OCI-LY1 (cell line): ENCODE measurements around the gene NIPAL1.
A peak's percentile ranks its signal among the peaks of the same experiment; 100 is the strongest.

Source experiments
- EZH2 ChIP-seq: fragments of 200-600 bp; sonication (generic), shearing (Covaris generic); IDR thresholded peaks from 2 replicates; pipeline ENCODE4 v1.8.0; 2017; ENCODE audit warnings: borderline replicate concordance, mixed run types, mild to moderate bottlenecking, antibody characterized with exemption, low read length, moderate library complexity, mixed read lengths
- TF ChIP-seq, protein P1 (sequence below): fragments of 200-600 bp; sonication (generic), shearing (Covaris generic); IDR thresholded peaks from 2 replicates; pipeline ENCODE4 v1.5.1; 2017; ENCODE audit warnings: mild to moderate bottlenecking, antibody characterized with exemption, low read length, moderate library complexity, mixed read lengths

DNA sequence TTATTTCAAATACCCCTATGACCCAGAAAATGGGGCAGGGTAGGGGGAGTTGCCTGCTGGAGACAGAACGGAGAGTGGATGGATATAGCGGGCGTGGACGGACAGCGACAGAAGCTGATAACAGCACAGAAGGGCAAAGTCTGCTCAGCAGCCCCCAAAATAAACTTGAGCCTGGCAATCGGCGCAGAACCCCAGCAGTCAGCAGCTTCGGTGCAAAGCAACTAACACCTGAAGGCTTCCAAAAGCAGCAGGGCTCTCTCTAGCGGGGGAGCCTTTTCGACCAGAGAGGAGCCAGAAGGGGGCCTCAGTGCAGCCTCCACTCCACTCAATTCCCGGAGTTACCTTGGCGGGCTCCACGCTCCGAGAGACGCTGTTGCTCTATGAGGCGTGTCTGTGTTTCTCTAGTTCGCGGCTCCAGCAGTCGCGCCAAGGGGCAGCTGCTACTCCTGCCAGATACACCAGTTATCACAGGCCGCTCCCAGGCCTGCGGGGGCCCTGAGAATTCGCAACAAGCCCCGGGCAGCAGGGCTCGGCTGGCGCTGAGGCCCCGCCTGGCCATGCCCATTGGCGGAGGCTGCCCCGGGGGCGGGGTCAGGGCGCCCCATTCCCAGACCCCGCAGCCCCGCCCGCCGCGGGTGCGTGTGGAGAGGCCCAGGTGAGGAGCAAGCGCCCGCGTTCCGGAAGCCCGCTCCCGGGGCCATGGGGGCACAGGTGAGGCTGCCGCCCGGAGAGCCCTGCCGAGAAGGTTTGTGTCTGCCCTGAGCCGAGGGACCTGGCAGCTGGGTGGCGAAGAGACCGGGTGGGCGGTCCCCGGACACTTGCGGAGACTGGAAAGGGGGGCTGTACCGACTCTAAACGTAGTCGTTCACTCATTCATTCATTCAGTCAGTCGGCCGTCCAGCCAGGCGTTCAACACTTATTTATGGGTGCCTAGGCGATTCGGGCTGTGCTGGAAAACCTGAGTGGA is at the start of gene NIPAL1, which contains the start of gene CNGA1:
- TF ChIP-seq, protein P1, sequence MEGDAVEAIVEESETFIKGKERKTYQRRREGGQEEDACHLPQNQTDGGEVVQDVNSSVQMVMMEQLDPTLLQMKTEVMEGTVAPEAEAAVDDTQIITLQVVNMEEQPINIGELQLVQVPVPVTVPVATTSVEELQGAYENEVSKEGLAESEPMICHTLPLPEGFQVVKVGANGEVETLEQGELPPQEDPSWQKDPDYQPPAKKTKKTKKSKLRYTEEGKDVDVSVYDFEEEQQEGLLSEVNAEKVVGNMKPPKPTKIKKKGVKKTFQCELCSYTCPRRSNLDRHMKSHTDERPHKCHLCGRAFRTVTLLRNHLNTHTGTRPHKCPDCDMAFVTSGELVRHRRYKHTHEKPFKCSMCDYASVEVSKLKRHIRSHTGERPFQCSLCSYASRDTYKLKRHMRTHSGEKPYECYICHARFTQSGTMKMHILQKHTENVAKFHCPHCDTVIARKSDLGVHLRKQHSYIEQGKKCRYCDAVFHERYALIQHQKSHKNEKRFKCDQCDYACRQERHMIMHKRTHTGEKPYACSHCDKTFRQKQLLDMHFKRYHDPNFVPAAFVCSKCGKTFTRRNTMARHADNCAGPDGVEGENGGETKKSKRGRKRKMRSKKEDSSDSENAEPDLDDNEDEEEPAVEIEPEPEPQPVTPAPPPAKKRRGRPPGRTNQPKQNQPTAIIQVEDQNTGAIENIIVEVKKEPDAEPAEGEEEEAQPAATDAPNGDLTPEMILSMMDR, result peak; percentile 66
- no peak for TF ChIP-seq EZH2
